Retinal pigment epithelial cell (primary cell): ENCODE data around the gene VSIG10L2.

Experiments used
- DNase-seq: peaks from one replicate; pipeline ENCODE4 v3.0.0-alpha.2; 2010; ENCODE audit warnings: low read depth
- H3K4me3 ChIP-seq: 2 replicates; pipeline ENCODE4 v1.5.1; 2011; ENCODE audit warnings: mild to moderate bottlenecking, low read length, control low read depth, moderate library complexity
- CTCF ChIP-seq: conservative IDR thresholded peaks from 2 replicates; pipeline ENCODE4 v1.5.1; 2011; ENCODE audit warnings: low read depth, low read length, control low read depth, inconsistent platforms

The VSIG10L2 gene

GRCh38 chr11:125971618-125972017, 25.8 kb downstream of the VSIG10L2 start:
- TF ChIP-seq CTCF: no peak
- no peak for DNase-seq
- no peak overlapping the region for H3K4me3 ChIP-seq

GRCh38 chr11:125974284-125974683, 28.4 kb downstream of the VSIG10L2 start:
- no peak for TF ChIP-seq CTCF
- no peak for DNase-seq
- no peak overlapping the region for H3K4me3 ChIP-seq

- TF ChIP-seq CTCF: no peak
- DNase-seq: no peak
- no peak overlapping the region for H3K4me3 ChIP-seq
Observed at GRCh38 chr11:125975634-125976033, 29.8 kb downstream of the VSIG10L2 start.

- no peak for DNase-seq
Observed at GRCh38 chr11:125976156-125976555, 30.3 kb downstream of the VSIG10L2 start.

GRCh38 chr11:125977333-125977732, 31.5 kb downstream of the VSIG10L2 start:
- H3K4me3 ChIP-seq: no peak overlapping the region
- no peak for TF ChIP-seq CTCF
- no peak for DNase-seq

More at GRCh38 chr11:125976156-125976555, 30.3 kb downstream of the VSIG10L2 start:
- H3K4me3 ChIP-seq: no peak overlapping the region
- TF ChIP-seq CTCF: no peak

- TF ChIP-seq CTCF: no peak
- no peak for DNase-seq
- H3K4me3 ChIP-seq: no peak overlapping the region
Observed at GRCh38 chr11:125978181-125978716, 32.4 kb downstream of the VSIG10L2 start.

GRCh38 chr11:125978778-125979407, 33.0 kb downstream of the VSIG10L2 start:
- H3K4me3 ChIP-seq: no peak overlapping the region
- DNase-seq: no peak
- no peak for TF ChIP-seq CTCF
